GM20000 (cell line): ENCODE data around the gene EPHB2.

Experiments used
- DNase-seq: peaks from one replicate; pipeline ENCODE4 v3.0.0; 2012; ENCODE audit warnings: low spot score
- CTCF ChIP-seq: IDR thresholded peaks from 2 replicates; pipeline ENCODE4 v1.5.1; 2012; ENCODE audit warnings: mild to moderate bottlenecking, control low read depth; ENCODE audit errors: extremely low read depth, missing control alignments

Gene EPHB2

GRCh38 chr1:22850681-22851080 lies 140.0 kb downstream of the EPHB2 start:
- no peak for DNase-seq
- TF ChIP-seq CTCF = no peak

DNA sequence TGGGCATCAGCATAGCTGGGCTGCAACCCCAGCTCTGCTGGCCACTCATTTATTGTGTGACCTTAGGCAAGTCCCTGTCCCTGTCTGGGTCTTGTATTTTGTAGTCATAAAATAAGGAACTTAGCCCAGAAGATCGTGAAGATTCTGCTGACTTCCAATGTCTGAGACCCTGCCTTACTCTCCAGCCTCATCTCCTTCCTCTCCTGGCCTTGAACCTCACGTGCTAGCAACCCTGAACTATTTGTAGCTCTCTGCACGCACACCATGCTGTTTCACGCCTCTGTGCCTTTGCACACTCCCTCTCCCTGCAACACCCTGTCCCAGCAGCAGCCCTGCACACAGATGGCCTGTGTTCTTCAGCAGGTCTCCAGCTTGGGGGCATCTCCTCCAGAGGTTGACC lies 140.9 kb downstream of the EPHB2 start:
- no peak for TF ChIP-seq CTCF
- DNase-seq = no peak

DNA sequence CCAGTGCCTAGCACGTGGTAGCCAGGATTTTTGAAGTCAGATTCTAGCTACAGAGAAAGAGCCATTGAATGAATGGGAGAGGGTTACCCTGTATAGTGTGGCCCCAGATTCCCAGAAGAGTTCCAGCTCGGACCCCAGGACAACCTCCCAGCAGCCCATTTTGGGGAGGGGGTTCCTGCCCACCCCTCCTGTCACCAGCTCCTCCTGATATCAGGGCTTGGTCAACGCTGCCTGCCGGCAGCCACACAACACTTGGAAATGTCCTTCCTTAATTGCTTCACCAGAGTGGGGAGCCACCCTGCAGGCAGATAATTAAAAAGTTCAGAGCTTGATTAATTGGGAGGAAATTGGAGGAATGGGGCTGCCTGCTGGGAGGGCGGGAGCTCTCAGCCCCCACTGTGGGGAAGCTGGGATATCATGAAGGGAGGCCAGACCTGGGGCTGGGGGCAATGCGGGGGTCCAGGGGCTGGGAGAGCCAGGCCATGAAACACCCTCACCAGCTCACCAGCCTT lies 141.6 kb downstream of the EPHB2 start:
- no peak for DNase-seq
- TF ChIP-seq CTCF = no peak

GRCh38 chr1:22853651-22854185 lies 143.1 kb downstream of the EPHB2 start:
- no peak for DNase-seq

DNA sequence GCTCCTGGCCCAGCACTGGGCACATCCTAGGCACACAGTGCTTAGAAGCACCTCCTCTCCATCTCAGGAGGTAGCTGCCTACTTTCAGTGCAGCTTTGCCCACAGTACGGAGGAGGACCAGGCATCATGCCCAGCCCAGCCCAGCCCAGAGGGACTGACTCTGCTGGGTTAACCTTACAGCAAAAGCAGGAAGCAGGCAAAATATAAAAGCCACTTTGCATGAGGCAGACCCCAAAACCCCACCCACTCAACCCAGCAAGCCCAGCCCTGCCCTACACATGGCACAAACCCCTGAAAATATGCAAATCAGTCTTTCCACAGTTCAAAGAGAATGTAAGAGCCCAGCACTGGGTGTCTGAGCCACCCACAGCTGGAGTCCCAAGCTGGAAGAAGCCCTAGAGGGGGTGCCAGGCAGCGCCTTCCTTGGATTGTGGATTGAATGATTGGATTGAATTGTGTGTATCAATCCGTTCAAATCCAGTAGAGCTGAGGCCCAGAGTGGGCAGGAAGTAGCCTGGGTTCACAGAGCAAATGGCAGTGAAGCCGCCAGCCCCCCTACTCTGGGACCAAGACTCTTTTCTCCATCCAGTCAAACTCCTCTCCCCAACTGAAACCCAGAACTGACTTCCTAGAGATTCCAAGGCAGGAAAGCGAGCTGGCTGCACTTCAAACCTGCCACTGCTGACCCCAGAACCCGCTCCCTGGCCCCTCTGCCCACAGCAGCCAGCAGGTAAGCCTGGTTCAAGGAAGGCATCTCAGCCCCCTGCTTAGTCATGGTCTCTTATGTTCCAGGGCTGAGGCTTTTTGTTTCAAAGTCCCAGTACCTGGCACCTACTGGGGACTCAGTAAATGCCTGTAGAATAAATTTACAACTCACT lies 144.3 kb downstream of the EPHB2 start:
- no peak for DNase-seq
- no peak for TF ChIP-seq CTCF

More at GRCh38 chr1:22853651-22854185, 143.1 kb downstream of the EPHB2 start:
- TF ChIP-seq CTCF = no peak

DNA sequence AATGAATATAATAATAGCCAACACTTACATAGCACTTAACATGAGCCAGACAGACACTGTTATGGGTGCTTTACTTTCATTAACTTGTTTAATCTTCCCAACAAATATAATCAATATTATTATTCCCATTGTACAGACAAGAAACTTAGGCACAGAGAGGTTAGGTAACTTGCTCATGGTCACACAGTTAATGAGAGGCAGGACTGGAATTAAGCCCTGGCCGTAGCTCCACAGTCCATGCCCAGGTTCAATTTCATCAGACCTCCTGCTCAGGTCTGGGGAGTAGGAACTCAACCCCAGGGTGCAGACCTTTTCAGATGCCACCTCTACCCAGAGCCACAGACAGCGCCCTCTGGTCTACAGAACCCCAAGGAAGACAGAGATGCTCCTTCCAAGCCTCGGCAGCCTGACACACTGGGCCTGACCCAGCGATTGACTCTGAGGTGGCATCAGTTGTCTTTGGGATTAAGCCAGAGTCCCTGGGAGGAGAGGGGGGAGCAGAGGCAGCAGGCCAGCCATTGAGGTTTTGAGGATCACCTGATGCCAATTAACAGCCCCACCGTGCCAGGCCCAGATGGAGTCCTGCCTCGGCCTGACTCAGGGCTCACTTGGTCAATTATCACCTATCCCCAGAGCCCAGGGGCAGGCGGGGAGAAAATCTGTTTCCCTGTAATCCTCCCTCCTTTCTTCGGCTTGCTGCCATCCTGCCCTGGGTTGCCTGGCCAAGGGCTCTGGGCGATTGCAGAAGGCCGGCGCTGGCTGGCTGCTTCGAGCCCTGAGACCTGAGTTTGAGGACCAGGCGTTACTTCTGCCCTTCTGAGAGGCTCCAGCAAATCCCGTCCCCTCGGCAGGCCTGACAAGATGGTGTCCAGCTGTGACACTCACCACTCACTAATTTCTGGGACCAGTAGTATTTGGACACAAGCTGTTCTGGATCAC lies 145.3 kb downstream of the EPHB2 start:
- no peak for TF ChIP-seq CTCF

DNA sequence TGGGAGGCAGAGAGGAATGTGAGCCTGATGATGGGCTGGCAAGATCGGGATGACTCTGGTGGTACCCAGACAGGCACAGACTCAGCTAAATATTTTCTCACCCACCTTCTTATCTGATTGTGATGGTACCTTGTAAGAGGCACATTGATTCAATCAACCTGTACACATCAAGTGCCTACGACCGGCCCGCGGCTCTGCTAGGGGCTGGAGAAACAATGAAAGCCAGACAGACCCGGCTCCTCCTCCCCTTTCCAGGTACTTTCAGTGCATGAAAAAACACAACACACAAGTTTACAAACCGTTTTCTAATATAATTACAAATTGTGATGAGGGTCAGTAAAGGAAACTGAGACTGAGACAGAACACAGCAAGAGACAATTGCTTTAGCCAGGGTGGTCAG lies 147.0 kb downstream of the EPHB2 start:
- no peak for DNase-seq
- no peak for TF ChIP-seq CTCF

More for the DNA sequence above, 145.3 kb downstream of the EPHB2 start:
- no peak for DNase-seq
